ENCODE measurements around the gene ABTB1.
A peak's percentile ranks its signal among the peaks of the same experiment; 100 is the strongest.

ABTB1 gene

GRCh38 chr3:127707851-127708411, 35.2 kb downstream of the ABTB1 start:
- Histone ChIP-seq H3K4me3 (ENCODE audit: insufficient read depth in 1 of 2, low read depth in 1 of 2, low read length in 2 of 2) (no peak overlapping the region), H2BK120ac (ENCODE audit: low read depth, low read length) (no peak overlapping the region), H4K8ac (ENCODE audit: low read length) (no peak overlapping the region), H2BK12ac (ENCODE audit: low read length in 2 of 2) (no peak overlapping the region), H2BK5ac (ENCODE audit: low read depth, low read length, poor library complexity, severe bottlenecking) (no peak overlapping the region), H3K27me3 (ENCODE audit: control insufficient read depth in 1 of 2, insufficient read depth in 1 of 2, low read length in 2 of 2) (no peaks in the 10 kb centered on the region), H3K36me3 (ENCODE audit: control insufficient read depth in 1 of 2, insufficient read depth in 2 of 2, low read depth in 1 of 2, low read length in 2 of 2) (peaks cover 46 to 63% of the 10 kb centered on the region in 2 experiments), H3K4me2 (ENCODE audit: low read length, poor library complexity, severe bottlenecking) (no peak overlapping the region), H3K18ac (ENCODE audit: low read depth in 1 of 2, low read length in 2 of 2) (no peak overlapping the region), H3K79me1 (replicated peaks; ENCODE audit: low read length, poor library complexity, severe bottlenecking) (peaks cover 47% of the 10 kb centered on the region), H3K9me3 (ENCODE audit: control insufficient read depth, low read length) (no peaks in the 10 kb centered on the region), H3K4me1 (ENCODE audit: control insufficient read depth, insufficient read depth, low read depth, low read length) (peaks cover 23% of the 10 kb centered on the region), H3K14ac (ENCODE audit: low read length in 2 of 2) (no peak overlapping the region), H3K4ac (ENCODE audit: low read depth in 1 of 2, low read length in 2 of 2) (no peak overlapping the region), H2BK15ac (ENCODE audit: low read depth, poor library complexity, severe bottlenecking) (no peak overlapping the region), H2AFZ (ENCODE audit: low read depth, low read length) (no peak overlapping the region), H3K9ac (ENCODE audit: low read length) (no peak overlapping the region), H3K27ac (ENCODE audit: low read length, poor library complexity, severe bottlenecking) (no peak overlapping the region), H2AK5ac (ENCODE audit: low read length, severe bottlenecking) (no peak overlapping the region), H3K23ac (ENCODE audit: low read length in 2 of 2) (no peak overlapping the region), H4K91ac (ENCODE audit: low read length) (no peak overlapping the region)
- no peak for DNase-seq
- 50% methylated on average over 12 of the region's 13 CpGs for WGBS

- Histone ChIP-seq H3K9me3 (ENCODE audit: control insufficient read depth, low read length) (no peaks in the 10 kb centered on the region), H2BK5ac (ENCODE audit: low read depth, low read length, poor library complexity, severe bottlenecking) (no peak overlapping the region), H2AFZ (ENCODE audit: low read depth, low read length) (no peak overlapping the region), H3K4me1 (ENCODE audit: control insufficient read depth, insufficient read depth, low read depth, low read length) (peaks cover 28% of the 10 kb centered on the region), H3K27me3 (ENCODE audit: control insufficient read depth in 1 of 2, insufficient read depth in 1 of 2, low read length in 2 of 2) (no peaks in the 10 kb centered on the region), H3K4ac (ENCODE audit: low read depth in 1 of 2, low read length in 2 of 2) (no peak overlapping the region), H2BK120ac (ENCODE audit: low read depth, low read length) (no peak overlapping the region), H2AK5ac (ENCODE audit: low read length, severe bottlenecking) (no peak overlapping the region), H3K23ac (ENCODE audit: low read length in 2 of 2) (no peak overlapping the region), H3K18ac (ENCODE audit: low read depth in 1 of 2, low read length in 2 of 2) (no peak overlapping the region), H3K9ac (ENCODE audit: low read length) (peak overlapping the region; percentile 28), H3K27ac (ENCODE audit: low read length, poor library complexity, severe bottlenecking) (no peak overlapping the region), H2BK15ac (ENCODE audit: low read depth, poor library complexity, severe bottlenecking) (no peak overlapping the region), H3K79me1 (replicated peaks; ENCODE audit: low read length, poor library complexity, severe bottlenecking) (peaks cover 44% of the 10 kb centered on the region), H3K4me3 (ENCODE audit: insufficient read depth in 1 of 2, low read depth in 1 of 2, low read length in 2 of 2) (no peak overlapping the region), H4K8ac (ENCODE audit: low read length) (no peak overlapping the region), H3K36me3 (ENCODE audit: control insufficient read depth in 1 of 2, insufficient read depth in 2 of 2, low read depth in 1 of 2, low read length in 2 of 2) (peaks cover 54 to 68% of the 10 kb centered on the region in 2 experiments), H3K4me2 (ENCODE audit: low read length, poor library complexity, severe bottlenecking) (no peak overlapping the region), H3K14ac (ENCODE audit: low read length in 2 of 2) (no peak overlapping the region), H4K91ac (ENCODE audit: low read length) (no peak overlapping the region), H2BK12ac (ENCODE audit: low read length in 2 of 2) (no peak overlapping the region)
- no peak for DNase-seq
- WGBS, result 61% methylated on average over 2 of the region's 2 CpGs
Measured at GRCh38 chr3:127708837-127709236, 36.1 kb downstream of the ABTB1 start.

- Histone ChIP-seq H3K4ac (ENCODE audit: low read depth in 1 of 2, low read length in 2 of 2) (no peak overlapping the region), H2BK5ac (ENCODE audit: low read depth, low read length, poor library complexity, severe bottlenecking) (no peak overlapping the region), H3K4me2 (ENCODE audit: low read length, poor library complexity, severe bottlenecking) (no peak overlapping the region), H3K36me3 (ENCODE audit: control insufficient read depth in 1 of 2, insufficient read depth in 2 of 2, low read depth in 1 of 2, low read length in 2 of 2) (peaks cover 59 to 73% of the 10 kb centered on the region in 2 experiments), H2BK15ac (ENCODE audit: low read depth, poor library complexity, severe bottlenecking) (no peak overlapping the region), H3K23ac (ENCODE audit: low read length in 2 of 2) (no peak overlapping the region), H4K8ac (ENCODE audit: low read length) (no peak overlapping the region), H4K91ac (ENCODE audit: low read length) (peak overlapping the region; percentile 64), H3K14ac (ENCODE audit: low read length in 2 of 2) (no peak overlapping the region), H2AK5ac (ENCODE audit: low read length, severe bottlenecking) (no peak overlapping the region), H3K27ac (ENCODE audit: low read length, poor library complexity, severe bottlenecking) (no peak overlapping the region), H3K27me3 (ENCODE audit: control insufficient read depth in 1 of 2, insufficient read depth in 1 of 2, low read length in 2 of 2) (no peaks in the 10 kb centered on the region), H3K18ac (ENCODE audit: low read depth in 1 of 2, low read length in 2 of 2) (no peak overlapping the region), H3K9ac (ENCODE audit: low read length) (peak overlapping the region; percentile 28), H3K9me3 (ENCODE audit: control insufficient read depth, low read length) (no peaks in the 10 kb centered on the region), H3K79me1 (replicated peaks; ENCODE audit: low read length, poor library complexity, severe bottlenecking) (peaks cover 45% of the 10 kb centered on the region), H2AFZ (ENCODE audit: low read depth, low read length) (no peak overlapping the region), H2BK120ac (ENCODE audit: low read depth, low read length) (no peak overlapping the region), H2BK12ac (ENCODE audit: low read length in 2 of 2) (no peak overlapping the region), H3K4me1 (ENCODE audit: control insufficient read depth, insufficient read depth, low read depth, low read length) (peaks cover 32% of the 10 kb centered on the region), H3K4me3 (ENCODE audit: insufficient read depth in 1 of 2, low read depth in 1 of 2, low read length in 2 of 2) (no peak overlapping the region)
- DNase-seq, result peak; percentile 61
- 66% methylated on average over 3 of the region's 3 CpGs for WGBS
Measured at GRCh38 chr3:127709320-127710060, 36.7 kb downstream of the ABTB1 start.

GRCh38 chr3:127710155-127710941, 37.6 kb downstream of the ABTB1 start:
- Histone ChIP-seq H3K4me2 (ENCODE audit: low read length, poor library complexity, severe bottlenecking) (no peak overlapping the region), H2BK5ac (ENCODE audit: low read depth, low read length, poor library complexity, severe bottlenecking) (no peak overlapping the region), H3K27me3 (ENCODE audit: control insufficient read depth in 1 of 2, insufficient read depth in 1 of 2, low read length in 2 of 2) (no peaks in the 10 kb centered on the region), H2BK12ac (ENCODE audit: low read length in 2 of 2) (no peak overlapping the region), H2AK5ac (ENCODE audit: low read length, severe bottlenecking) (no peak overlapping the region), H3K18ac (ENCODE audit: low read depth in 1 of 2, low read length in 2 of 2) (no peak overlapping the region), H3K4ac (ENCODE audit: low read depth in 1 of 2, low read length in 2 of 2) (no peak overlapping the region), H3K27ac (ENCODE audit: low read length, poor library complexity, severe bottlenecking) (no peak overlapping the region), H2BK15ac (ENCODE audit: low read depth, poor library complexity, severe bottlenecking) (no peak overlapping the region), H2BK120ac (ENCODE audit: low read depth, low read length) (no peak overlapping the region), H3K14ac (ENCODE audit: low read length in 2 of 2) (no peak overlapping the region), H4K8ac (ENCODE audit: low read length) (no peak overlapping the region), H3K4me1 (ENCODE audit: control insufficient read depth, insufficient read depth, low read depth, low read length) (peaks cover 32% of the 10 kb centered on the region), H3K79me1 (replicated peaks; ENCODE audit: low read length, poor library complexity, severe bottlenecking) (peaks cover 50% of the 10 kb centered on the region), H3K9ac (ENCODE audit: low read length) (no peak overlapping the region), H3K9me3 (ENCODE audit: control insufficient read depth, low read length) (no peaks in the 10 kb centered on the region), H4K91ac (ENCODE audit: low read length) (no peak overlapping the region), H2AFZ (ENCODE audit: low read depth, low read length) (no peak overlapping the region), H3K4me3 (ENCODE audit: insufficient read depth in 1 of 2, low read depth in 1 of 2, low read length in 2 of 2) (no peak overlapping the region), H3K23ac (ENCODE audit: low read length in 2 of 2) (no peak overlapping the region), H3K36me3 (ENCODE audit: control insufficient read depth in 1 of 2, insufficient read depth in 2 of 2, low read depth in 1 of 2, low read length in 2 of 2) (peaks cover 65 to 76% of the 10 kb centered on the region in 2 experiments)
- 92% methylated on average over 18 of the region's 18 CpGs for WGBS
- DNase-seq, result no peak
